ENCODE measurements around the gene ARAP1. TPM values are rescaled to one million over a fixed set of nuclear protein-coding genes. Genes with fewer than 3 reads are reported as not detected.

ARAP1 gene
- total and polyA plus RNA-seq, 2 of the 8 experiments (the other 6 are each of a cell fraction or from before 2014, with no cell fraction given): 25.7 to 61.6 TPM

GRCh38 chr11:72783144-72783905 lies 31.1 kb upstream of the ARAP1 start (continued):
- TF ChIP-seq CHD7 (IDR thresholded peaks at IDR 0.05; ENCODE audit: insufficient replicate concordance, low read length) (no peak), GTF2F1 (IDR thresholded peaks at IDR 0.05; ENCODE audit: borderline replicate concordance, low read depth, low read length) (no peak), KDM5A (IDR thresholded peaks at IDR 0.05; ENCODE audit: low read length) (no peak), HDAC6 (IDR thresholded peaks at IDR 0.05; ENCODE audit: low read depth, low read length) (no peak), RAD21 (IDR thresholded peaks at IDR 0.05 in 1 of 2, conservative IDR thresholded peaks at IDR 0.05 in 1 of 2; ENCODE audit: low read depth in 2 of 2, low read length in 2 of 2) (no peak), KDM4A (IDR thresholded peaks at IDR 0.05; ENCODE audit: low read depth, low read length, severe bottlenecking) (no peak)

Data from H1 (cell line).